ENCODE measurements around the gene SMARCA1. TPM values are rescaled to one million over a fixed set of nuclear protein-coding genes. Genes with fewer than 3 reads are reported as not detected.

Gene SMARCA1
- total and polyA plus RNA-seq, 2 donors (not counting 1 experiment from before 2014, with no cell fraction given) = 0.07 to 0.39 TPM

GRCh38 chrX:129452523-129452922, 70.8 kb downstream of the SMARCA1 start:
- WGBS (ENCODE audit: insufficient coverage) = no CpG with 5 or more reads among the region's 6 CpGs
- Mint-ChIP-seq H3K4me3 (no peak overlapping the region), H3K27ac (no peak overlapping the region), H3K9me3 (ENCODE audit: insufficient read depth) (no peaks in the 10 kb centered on the region), H3K4me1 (no peaks in the 10 kb centered on the region), H3K27me3 (no peaks in the 10 kb centered on the region)
- Histone ChIP-seq H4K20me1 (ENCODE audit: control insufficient read depth, insufficient read depth, low read length, poor library complexity, severe bottlenecking) (no peaks in the 10 kb centered on the region), H3K27ac (ENCODE audit: low read length in 2 of 2) (no peak overlapping the region), H3K36me3 (replicated peaks in 1 of 2; ENCODE audit: control extremely low read depth in 1 of 2, control insufficient read depth in 1 of 2, extremely low read depth in 1 of 2, insufficient read depth in 2 of 2, low read length in 1 of 2) (no peaks in the 10 kb centered on the region), H3K4me1 (ENCODE audit: control insufficient read depth in 2 of 2, insufficient read depth in 2 of 2, low read length in 2 of 2) (no peaks in the 10 kb centered on the region), H3K27me3 (replicated peaks in 1 of 4; ENCODE audit: control extremely low read depth in 1 of 4, control insufficient read depth in 3 of 4, insufficient read depth in 4 of 4, low read length in 3 of 4) (no peaks in the 10 kb centered on the region), H3K4me3 (ENCODE audit: control extremely low read depth in 1 of 5, extremely low read depth in 1 of 5, insufficient read depth in 1 of 5, low read depth in 2 of 5, low read length in 4 of 5) (no peak overlapping the region), H3K79me2 (ENCODE audit: control insufficient read depth, insufficient read depth, low read length) (no peaks in the 10 kb centered on the region), H2AFZ (ENCODE audit: insufficient read depth, low read depth, low read length, poor library complexity, severe bottlenecking) (no peak overlapping the region), H3K9ac (ENCODE audit: low read length) (no peak overlapping the region), H3K4me2 (replicated peaks; ENCODE audit: low read depth, low read length, poor library complexity, severe bottlenecking) (no peak overlapping the region), H3K9me3 (ENCODE audit: control extremely low read depth in 1 of 3, control insufficient read depth in 2 of 3, insufficient read depth in 1 of 3, low read length in 2 of 3) (no peaks in the 10 kb centered on the region)
- TF ChIP-seq CTCF (IDR thresholded peaks at IDR 0.05) (no peak), EZH2 (IDR thresholded peaks at IDR 0.05; ENCODE audit: borderline replicate concordance, insufficient read depth, low read depth, low read length, poor library complexity, severe bottlenecking) (no peak)
- intact Hi-C loops (cut with micrococcal nuclease) = no loop called here
- no peak for ATAC-seq (ENCODE audit: low read depth)
- ChIA-PET POLR2A (no interaction called here), CTCF (no interaction called here)
- no peak for DNase-seq

GRCh38 chrX:129450123-129450522, 73.2 kb downstream of the SMARCA1 start:
- ATAC-seq (ENCODE audit: low read depth) (no peak), DNase-seq (no peak)
- no peak overlapping the region for H3K27ac ChIP-seq (ENCODE audit: low read length in 2 of 2)
- no peaks in the 10 kb centered on the region for H3K4me1 ChIP-seq (ENCODE audit: control insufficient read depth in 2 of 2, insufficient read depth in 2 of 2, low read length in 2 of 2)
- no peak overlapping the region for H3K27ac Mint-ChIP-seq
- no CpG with 5 or more reads among the region's 4 CpGs for WGBS (ENCODE audit: insufficient coverage)
- no peaks in the 10 kb centered on the region for H3K27me3 ChIP-seq (replicated peaks in 1 of 4; ENCODE audit: control extremely low read depth in 1 of 4, control insufficient read depth in 3 of 4, insufficient read depth in 4 of 4, low read length in 3 of 4)
- H3K9me3 Mint-ChIP-seq (ENCODE audit: insufficient read depth) = no peaks in the 10 kb centered on the region
- H3K4me1 Mint-ChIP-seq = no peaks in the 10 kb centered on the region
- intact Hi-C loops (cut with micrococcal nuclease) = no loop called here
- ChIA-PET POLR2A (no interaction called here), CTCF (no interaction called here)
- no peaks in the 10 kb centered on the region for H4K20me1 ChIP-seq (ENCODE audit: control insufficient read depth, insufficient read depth, low read length, poor library complexity, severe bottlenecking)
- H3K4me3 ChIP-seq (ENCODE audit: control extremely low read depth in 1 of 5, extremely low read depth in 1 of 5, insufficient read depth in 1 of 5, low read depth in 2 of 5, low read length in 4 of 5) = no peak overlapping the region
- H3K36me3 ChIP-seq (replicated peaks in 1 of 2; ENCODE audit: control extremely low read depth in 1 of 2, control insufficient read depth in 1 of 2, extremely low read depth in 1 of 2, insufficient read depth in 2 of 2, low read length in 1 of 2) = no peaks in the 10 kb centered on the region
- TF ChIP-seq EZH2 (IDR thresholded peaks at IDR 0.05; ENCODE audit: borderline replicate concordance, insufficient read depth, low read depth, low read length, poor library complexity, severe bottlenecking) = no peak
- no peak for TF ChIP-seq CTCF (IDR thresholded peaks at IDR 0.05)
- no peak overlapping the region for H3K4me3 Mint-ChIP-seq
- H3K9me3 ChIP-seq (ENCODE audit: control extremely low read depth in 1 of 3, control insufficient read depth in 2 of 3, insufficient read depth in 1 of 3, low read length in 2 of 3) = no peaks in the 10 kb centered on the region
- no peak overlapping the region for H3K4me2 ChIP-seq (replicated peaks; ENCODE audit: low read depth, low read length, poor library complexity, severe bottlenecking)
- no peak overlapping the region for H3K9ac ChIP-seq (ENCODE audit: low read length)
- H2AFZ ChIP-seq (ENCODE audit: insufficient read depth, low read depth, low read length, poor library complexity, severe bottlenecking) = no peak overlapping the region
- no peaks in the 10 kb centered on the region for H3K79me2 ChIP-seq (ENCODE audit: control insufficient read depth, insufficient read depth, low read length)
- no peaks in the 10 kb centered on the region for H3K27me3 Mint-ChIP-seq
